ENCODE data around the gene ITPR1. TPM values are rescaled to one million over a fixed set of nuclear protein-coding genes. Genes with fewer than 3 reads are reported as not detected.

The ITPR1 gene
- total RNA-seq, 4 donors from 2014 or later: 12.1 to 68.7 (median 25.6) TPM

GRCh38 chr3:4629095-4630007, 136.2 kb downstream of the ITPR1 start:
- Histone ChIP-seq H3K4me3 (no peak overlapping the region), H3K4me1 (peaks cover 0 to 6% (median 0%) of the 10 kb centered on the region in 3 donors), H3K36me3 (no peaks in the 10 kb centered on the region), H3K27me3 (no peaks in the 10 kb centered on the region), H3K9me3 (no peaks in the 10 kb centered on the region), H3K27ac (no peak overlapping the region)
- TF ChIP-seq CTCF (IDR thresholded peaks at IDR 0.05) (no peak), POLR2A (IDR thresholded peaks at IDR 0.05) (no peak)
- no peak for DNase-seq
- 77 to 82% methylated on average over 9 of the region's 9 CpGs for WGBS, 2 donors
- intact Hi-C loops (cut with DNase I): loop anchor here (5.0 to 10.0 kb wide), 2 partner anchors 135 to 277 kb away; partner anchors contain the start of gene ITPR1

- no peaks in the 10 kb centered on the region for H3K9me3 ChIP-seq
- H3K27me3 ChIP-seq: no peaks in the 10 kb centered on the region
- no peak overlapping the region for H3K27ac ChIP-seq
- H3K4me1 ChIP-seq: peaks cover 0 to 6% (median 0%) of the 10 kb centered on the region in 3 donors
- DNase-seq: no peak
- TF ChIP-seq POLR2A (IDR thresholded peaks at IDR 0.05) (no peak), CTCF (IDR thresholded peaks at IDR 0.05) (peak; percentile 44 to 84 (median 72))
- WGBS, 2 donors: 62 to 66% methylated on average over 10 of the region's 10 CpGs
- intact Hi-C loops (cut with DNase I): loop anchor here (5.0 to 10.0 kb wide), 2 partner anchors 139 to 281 kb away; partner anchors contain the start of gene ITPR1
- H3K36me3 ChIP-seq: no peaks in the 10 kb centered on the region
- H3K4me3 ChIP-seq: no peak overlapping the region
These were observed 140.2 kb downstream of the ITPR1 start for GRCh38 chr3:4633078-4634004.

GRCh38 chr3:4634894-4635293, 141.7 kb downstream of the ITPR1 start:
- intact Hi-C loops (cut with DNase I): loop anchor here (5.0 to 10.0 kb wide), 2 partner anchors 140 to 283 kb away; partner anchors contain the start of gene ITPR1
- H3K27me3 ChIP-seq: no peaks in the 10 kb centered on the region
- H3K27ac ChIP-seq: no peak overlapping the region
- H3K36me3 ChIP-seq: peaks cover 0 to 2% (median 0%) of the 10 kb centered on the region in 3 donors
- H3K4me3 ChIP-seq: no peak overlapping the region
- peaks cover 0 to 6% (median 0%) of the 10 kb centered on the region in 3 donors for H3K4me1 ChIP-seq
- WGBS, 2 donors: 59 to 75% methylated on average over 6 of the region's 6 CpGs
- no peak for DNase-seq
- H3K9me3 ChIP-seq: no peaks in the 10 kb centered on the region
- TF ChIP-seq POLR2A (IDR thresholded peaks at IDR 0.05) (no peak), CTCF (IDR thresholded peaks at IDR 0.05) (no peak)

- no peak for DNase-seq
- Histone ChIP-seq H3K9me3 (no peaks in the 10 kb centered on the region), H3K4me3 (no peak overlapping the region), H3K27ac (no peak overlapping the region), H3K27me3 (no peaks in the 10 kb centered on the region), H3K4me1 (peaks cover 0 to 6% (median 0%) of the 10 kb centered on the region in 3 donors), H3K36me3 (peaks cover 0 to 25% (median 0%) of the 10 kb centered on the region in 3 donors)
- WGBS, 2 donors: 52 to 66% methylated on average over 2 of the region's 2 CpGs
- no peak for TF ChIP-seq CTCF (IDR thresholded peaks at IDR 0.05)
- no peak for TF ChIP-seq POLR2A (IDR thresholded peaks at IDR 0.05)
- intact Hi-C loops (cut with DNase I): loop anchor here (10.0 kb wide), 1 partner anchor 142 kb away; the partner anchor contains the start of gene ITPR1
These were observed 144.1 kb downstream of the ITPR1 start for GRCh38 chr3:4637265-4637664.

Data from esophagus squamous epithelium (tissue), 5 donors.